BE2C (cell line): ENCODE data around the gene LRRC73.
"Not testable (repeated sequence)": the region's sequence is repeated elsewhere in the genome, so short reads cannot be mapped to it uniquely, and the experiment has no call there.

Experiments
- DNase-seq: peaks from one replicate; pipeline ENCODE4 v3.0.0-alpha.2; 2020
- H3K27me3 ChIP-seq: fragments of 250-450 bp; sonication (Bioruptor Pico); 2 replicates; pipeline ENCODE4 v1.5.1; 2020; ENCODE audit warnings: mild to moderate bottlenecking
- H3K36me3 ChIP-seq: fragments of 250-450 bp; sonication (Bioruptor Pico); 2 replicates; pipeline ENCODE4 v1.5.1; 2020; ENCODE audit warnings: mild to moderate bottlenecking
- H3K4me1 ChIP-seq: fragments of 250-450 bp; sonication (Bioruptor Pico); 2 replicates; pipeline ENCODE4 v1.5.1; 2020
- H3K4me3 ChIP-seq: 2 replicates; pipeline ENCODE4 v1.5.1; 2011; ENCODE audit warnings: low read depth, low read length
- H3K9me3 ChIP-seq: fragments of 250-450 bp; sonication (Bioruptor Pico); 2 replicates; pipeline ENCODE4 v1.5.1; 2020
- CTCF ChIP-seq: IDR thresholded peaks from 2 replicates; pipeline ENCODE4 v1.5.1; 2012; ENCODE audit warnings: mild to moderate bottlenecking, low read depth, low read length

LRRC73 gene

GRCh38 chr6:43465948-43466347, 44.2 kb downstream of the LRRC73 start:
- Histone ChIP-seq H3K36me3 (no peaks in the 10 kb centered on the region), H3K4me3 (no peak overlapping the region), H3K9me3 (no peaks in the 10 kb centered on the region), H3K4me1 (no peaks in the 10 kb centered on the region), H3K27me3 (no peaks in the 10 kb centered on the region)
- no peak for DNase-seq
- TF ChIP-seq CTCF: no peak

GRCh38 chr6:43464337-43464736, 45.8 kb downstream of the LRRC73 start:
- H3K4me3 ChIP-seq: no peak overlapping the region
- no peak for TF ChIP-seq CTCF
- no peaks in the 10 kb centered on the region for H3K9me3 ChIP-seq
- H3K4me1 ChIP-seq: no peaks in the 10 kb centered on the region
- no peak for DNase-seq
- H3K36me3 ChIP-seq: no peaks in the 10 kb centered on the region
- no peaks in the 10 kb centered on the region for H3K27me3 ChIP-seq

- no peak for TF ChIP-seq CTCF
- Histone ChIP-seq H3K4me3 (no peak overlapping the region), H3K4me1 (no peaks in the 10 kb centered on the region), H3K27me3 (no peaks in the 10 kb centered on the region), H3K9me3 (no peaks in the 10 kb centered on the region), H3K36me3 (no peaks in the 10 kb centered on the region)
- DNase-seq: no peak
These were observed 48.2 kb downstream of the LRRC73 start for GRCh38 chr6:43461936-43462335.

GRCh38 chr6:43460032-43460431, 50.1 kb downstream of the LRRC73 start:
- H3K9me3 ChIP-seq: no peaks in the 10 kb centered on the region
- peaks cover 12% of the 10 kb centered on the region for H3K27me3 ChIP-seq
- no peaks in the 10 kb centered on the region for H3K36me3 ChIP-seq
- no peaks in the 10 kb centered on the region for H3K4me1 ChIP-seq
- no peak overlapping the region for H3K4me3 ChIP-seq
- TF ChIP-seq CTCF: no peak
- DNase-seq: no peak

- H3K4me3 ChIP-seq: no peak overlapping the region
- no peak for TF ChIP-seq CTCF
- DNase-seq: no peak
- no peaks in the 10 kb centered on the region for H3K9me3 ChIP-seq
- no peaks in the 10 kb centered on the region for H3K4me1 ChIP-seq
- H3K36me3 ChIP-seq: no peaks in the 10 kb centered on the region
- peaks cover 12% of the 10 kb centered on the region for H3K27me3 ChIP-seq
These were observed 50.6 kb downstream of the LRRC73 start for GRCh38 chr6:43459535-43459934.

- not testable (repeated sequence) for H3K9me3 ChIP-seq, H3K4me1 ChIP-seq, H3K36me3 ChIP-seq, H3K4me3 ChIP-seq, DNase-seq
- peaks cover 12% of the 10 kb centered on the region for H3K27me3 ChIP-seq
These were observed 52.0 kb downstream of the LRRC73 start for GRCh38 chr6:43458154-43458553.

GRCh38 chr6:43457643-43458042, 52.5 kb downstream of the LRRC73 start:
- Histone ChIP-seq H3K27me3 (peaks cover 12% of the 10 kb centered on the region), H3K4me3 (no peak overlapping the region), H3K4me1 (no peaks in the 10 kb centered on the region), H3K9me3 (no peaks in the 10 kb centered on the region), H3K36me3 (no peaks in the 10 kb centered on the region)
- DNase-seq: no peak
- no peak for TF ChIP-seq CTCF
